Kidney capillary endothelial cell (primary cell): Measurements from ENCODE around the gene ZNHIT1.
"Not testable (repeated sequence)": the region's sequence is repeated elsewhere in the genome, so short reads cannot be mapped to it uniquely, and the experiment has no call there.

Experiments used
- DNase-seq: peaks from one replicate; pipeline ENCODE4 v3.0.0-alpha.2; 2018; ENCODE audit warnings: low spot score

The ZNHIT1 gene

DNA sequence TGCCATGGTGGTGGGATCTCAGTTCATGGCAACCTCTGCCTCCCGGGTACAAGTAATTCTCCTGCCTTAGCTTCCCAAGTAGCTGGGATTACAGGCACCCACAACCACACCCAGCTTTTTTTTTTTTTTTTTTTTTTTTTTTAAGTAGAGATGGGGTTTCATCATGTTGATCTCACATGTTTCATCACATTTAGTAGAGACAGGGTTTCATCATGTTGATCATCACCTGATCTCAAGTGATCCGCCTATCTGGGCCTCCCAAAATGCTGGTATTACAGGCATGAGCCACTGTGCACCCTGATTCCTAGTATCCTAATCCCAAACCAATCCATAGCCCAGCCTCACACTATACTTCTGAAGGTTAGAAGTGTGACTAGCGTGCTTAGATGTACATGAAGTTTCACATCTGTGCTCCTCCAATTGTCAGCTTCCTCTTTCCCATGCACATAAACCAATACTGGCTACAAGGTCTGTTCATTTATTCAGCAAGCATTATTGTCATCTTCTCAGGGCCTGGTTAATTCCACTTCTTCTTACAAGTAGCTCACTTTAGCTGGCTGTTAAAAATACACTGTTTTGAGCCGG lies 31.0 kb upstream of the ZNHIT1 start:
- DNase-seq = no peak

DNA sequence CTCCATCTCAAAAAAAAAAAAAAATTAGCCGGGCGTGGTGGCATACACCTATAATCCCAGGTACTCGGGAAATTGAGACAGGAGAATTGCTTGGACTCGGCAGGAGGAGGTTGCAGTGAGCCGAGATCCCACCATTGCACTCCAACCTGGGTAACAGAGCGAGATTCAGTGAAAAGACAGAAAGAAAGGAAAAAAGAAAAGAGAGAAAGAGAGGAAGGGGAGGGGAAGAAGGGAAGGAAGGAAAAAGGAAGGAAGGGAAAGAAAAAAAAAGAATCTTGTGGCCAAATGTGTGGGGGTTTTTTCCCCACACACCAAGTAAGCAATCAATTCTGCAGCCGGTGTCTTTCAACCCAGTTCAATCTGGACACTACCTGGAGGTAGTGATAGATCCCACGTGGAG lies 28.9 kb upstream of the ZNHIT1 start:
- no peak for DNase-seq

DNA sequence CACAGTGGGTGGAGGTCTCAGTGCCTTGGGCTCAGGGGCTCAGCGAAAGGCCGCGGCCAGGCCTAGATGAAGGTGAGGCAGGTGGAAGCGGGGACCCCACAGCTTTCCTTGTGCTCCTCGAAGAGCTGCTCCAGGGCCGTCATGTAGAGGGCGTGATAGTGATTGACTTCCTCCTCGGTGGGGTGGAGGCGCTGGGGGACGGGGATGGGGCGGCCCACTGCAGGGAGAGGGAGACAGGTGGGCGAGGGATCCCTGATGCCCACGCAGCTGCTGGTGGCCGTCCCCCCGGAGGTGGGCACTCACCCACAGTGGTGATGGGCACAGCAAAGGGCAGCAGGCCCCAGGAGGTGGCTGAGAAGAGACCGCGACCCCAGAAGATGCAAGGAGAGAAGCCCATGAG lies 22.1 kb upstream of the ZNHIT1 start:
- no peak for DNase-seq

DNA sequence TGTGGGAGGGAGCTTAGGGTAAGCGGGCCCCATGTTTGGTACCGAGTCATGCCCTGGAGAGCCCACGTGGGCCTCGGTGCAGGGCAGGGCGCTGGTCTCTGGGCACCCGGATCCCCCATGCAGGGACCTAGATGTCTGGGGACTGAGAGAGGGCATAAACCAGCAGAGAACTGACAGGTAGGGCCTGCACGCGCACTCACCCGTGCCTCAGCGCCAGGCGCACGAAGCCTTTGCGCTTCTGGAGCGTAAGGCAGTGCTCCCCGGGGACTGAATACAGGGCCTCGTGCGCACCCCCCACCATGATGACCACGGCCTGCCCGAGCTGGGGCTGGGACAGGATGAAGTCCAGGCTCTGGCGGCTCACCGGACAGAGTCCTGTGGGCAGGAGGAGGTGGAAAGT lies 20.0 kb upstream of the ZNHIT1 start:
- no peak for DNase-seq

DNA sequence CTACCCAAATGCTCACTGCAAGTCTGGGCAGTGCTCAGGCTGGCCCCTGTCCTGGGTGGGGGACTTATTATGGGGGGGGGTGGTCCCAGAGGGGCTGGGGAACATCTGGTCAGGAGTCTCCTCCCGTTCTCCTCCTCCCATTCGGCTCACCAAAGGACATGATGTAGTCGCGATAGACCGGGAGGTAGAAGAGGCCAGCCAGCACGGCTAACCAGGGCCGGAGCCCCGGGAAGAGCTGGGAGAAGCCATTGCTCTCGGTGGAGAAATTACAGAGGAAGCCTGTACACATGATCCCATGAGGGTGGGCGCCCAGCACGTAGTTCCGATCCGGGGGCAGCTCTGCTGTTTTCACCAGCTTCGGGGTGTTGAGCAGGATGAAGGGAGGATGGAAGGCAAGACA lies 19.5 kb upstream of the ZNHIT1 start:
- DNase-seq = no peak

DNA sequence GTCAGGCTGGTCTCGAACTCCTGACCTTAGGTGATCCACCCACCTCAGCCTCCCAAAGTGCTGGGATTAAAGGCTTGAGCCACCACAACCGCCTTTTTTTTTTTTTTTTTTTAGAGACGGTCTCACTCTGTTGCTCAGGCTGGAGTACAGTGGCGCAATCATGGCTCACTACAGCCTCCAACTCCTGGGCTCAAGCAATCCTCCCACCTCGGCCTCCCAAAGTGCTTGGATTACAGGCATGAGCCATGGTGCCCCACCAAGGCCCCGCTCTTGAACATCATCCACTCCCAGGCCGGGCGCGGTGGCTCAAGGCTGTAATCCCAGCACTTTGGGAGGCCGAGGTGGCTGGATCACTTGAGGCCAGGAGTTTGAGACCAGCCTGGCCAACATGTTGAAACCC lies 18.4 kb upstream of the ZNHIT1 start:
- not testable (repeated sequence) for DNase-seq

DNA sequence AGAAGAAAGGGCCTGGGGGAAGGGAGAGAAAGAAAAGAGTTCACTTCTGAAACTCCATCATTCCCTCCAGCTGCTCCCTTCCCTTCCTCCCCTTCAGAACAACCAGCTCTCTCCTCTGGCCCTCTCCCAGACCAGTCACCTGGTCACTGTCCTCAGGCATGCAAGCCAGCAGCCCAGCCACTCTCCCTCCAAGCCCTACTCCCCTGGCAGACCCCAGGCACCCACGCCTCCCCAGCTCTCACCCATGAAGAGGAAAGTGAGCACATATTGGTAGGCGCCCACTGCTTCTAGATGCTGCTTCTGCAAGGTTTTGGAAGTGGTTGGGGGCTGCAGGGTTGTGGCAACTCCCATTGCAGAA lies 17.5 kb upstream of the ZNHIT1 start:
- DNase-seq = no peak

DNA sequence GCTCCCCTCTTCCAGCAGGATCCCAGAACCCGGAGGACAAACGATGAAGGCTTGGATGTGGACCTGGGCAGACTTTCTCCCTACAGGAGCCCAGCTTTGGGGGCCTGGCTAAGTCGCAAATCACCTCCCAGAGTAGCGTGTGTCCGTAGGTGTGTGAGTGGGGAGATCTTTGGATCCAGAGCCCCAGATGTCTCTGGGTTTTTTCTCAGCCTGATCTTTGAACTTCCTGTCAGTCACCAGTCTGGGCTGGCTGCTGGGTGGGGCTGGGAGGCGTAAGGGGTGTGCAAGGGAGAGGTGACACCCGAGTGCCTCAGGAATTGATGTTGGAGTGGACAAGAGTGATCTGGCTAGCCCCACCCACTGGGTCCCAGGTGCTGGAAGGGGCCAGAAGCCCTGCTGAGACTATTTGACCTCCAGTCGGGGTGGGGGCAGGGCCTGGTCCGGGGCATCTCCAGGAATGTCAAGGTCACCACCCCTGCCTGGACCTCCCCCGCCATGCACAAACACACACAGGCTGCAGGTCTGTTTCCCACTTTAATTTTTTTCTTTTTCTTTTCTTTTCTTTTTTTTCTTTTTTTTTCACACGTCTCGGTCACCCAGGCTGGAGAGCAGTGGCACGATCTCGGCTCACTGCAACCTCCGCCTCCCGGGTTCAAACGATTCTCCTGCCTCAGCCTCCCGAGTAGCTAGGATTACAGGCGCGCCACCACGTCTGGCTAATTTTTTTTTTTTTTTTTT lies 16.9 kb upstream of the ZNHIT1 start, which contains the start of gene MOGAT3:
TSS of gene MOGAT3 (minus strand) at position 175 of the 738 bp plus-strand sequence. CDS start 182 bp downstream, outside the sequence.
- no peak for DNase-seq

DNA sequence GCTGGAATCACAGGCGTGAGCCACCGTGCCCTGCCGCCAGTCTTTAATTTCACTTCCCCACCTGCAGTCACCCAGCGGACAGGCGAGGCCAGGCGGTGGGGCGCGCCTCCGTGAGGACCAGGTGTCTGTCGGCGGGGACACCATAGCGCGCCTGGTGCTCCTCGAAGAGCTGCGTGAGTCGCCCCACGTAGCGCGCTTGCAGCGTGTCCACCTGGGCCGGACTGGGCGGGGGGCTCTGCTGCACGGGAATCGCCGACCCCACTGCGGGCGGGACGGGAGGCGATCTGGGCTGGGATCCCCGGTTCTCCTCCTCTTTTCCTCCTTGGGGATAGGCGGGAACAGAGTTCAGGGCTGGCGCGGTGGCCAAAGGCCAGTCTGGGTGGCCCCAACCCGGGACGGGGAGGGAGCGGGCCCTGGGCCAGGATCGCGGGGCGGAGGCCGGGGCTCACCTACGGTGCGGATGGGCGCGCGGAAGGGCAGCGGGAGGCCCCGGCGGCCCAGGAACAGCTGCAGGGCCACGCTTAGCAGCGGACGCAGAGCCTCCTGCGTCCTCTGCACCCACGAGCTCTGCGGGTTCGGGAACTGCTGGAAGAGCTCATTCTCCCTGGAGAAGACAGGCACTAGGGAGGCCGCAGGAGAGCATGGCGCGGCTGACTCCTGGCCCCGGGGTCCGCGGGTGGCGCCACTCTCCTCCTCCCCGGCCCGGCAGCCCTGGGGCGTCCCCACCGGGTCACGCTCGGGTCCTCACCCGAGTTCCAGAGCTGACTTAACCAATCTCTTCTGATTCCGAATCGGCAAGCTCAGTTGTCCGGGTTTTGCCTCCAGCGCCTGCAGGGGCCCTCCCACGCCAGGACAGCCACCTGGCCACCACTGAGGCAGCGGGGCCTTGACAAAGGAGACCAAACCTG lies 16.0 kb upstream of the ZNHIT1 start:
- no peak for DNase-seq

DNA sequence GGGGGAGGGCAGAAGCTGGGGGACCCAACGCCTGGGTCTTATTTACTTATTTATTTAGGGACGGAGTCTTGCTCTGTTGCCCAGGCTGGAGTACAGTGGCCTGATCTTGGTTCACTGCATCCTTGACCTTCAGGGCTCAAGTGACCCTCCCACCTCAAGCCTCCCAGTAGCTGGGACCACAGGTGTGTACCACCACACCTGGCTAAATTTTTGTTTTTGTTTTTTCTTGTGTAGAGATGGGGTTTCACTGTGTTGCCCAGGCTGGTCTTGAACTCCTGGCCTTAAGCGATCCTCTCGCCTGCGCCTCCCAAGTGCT lies 15.4 kb upstream of the ZNHIT1 start:
- no peak for DNase-seq

DNA sequence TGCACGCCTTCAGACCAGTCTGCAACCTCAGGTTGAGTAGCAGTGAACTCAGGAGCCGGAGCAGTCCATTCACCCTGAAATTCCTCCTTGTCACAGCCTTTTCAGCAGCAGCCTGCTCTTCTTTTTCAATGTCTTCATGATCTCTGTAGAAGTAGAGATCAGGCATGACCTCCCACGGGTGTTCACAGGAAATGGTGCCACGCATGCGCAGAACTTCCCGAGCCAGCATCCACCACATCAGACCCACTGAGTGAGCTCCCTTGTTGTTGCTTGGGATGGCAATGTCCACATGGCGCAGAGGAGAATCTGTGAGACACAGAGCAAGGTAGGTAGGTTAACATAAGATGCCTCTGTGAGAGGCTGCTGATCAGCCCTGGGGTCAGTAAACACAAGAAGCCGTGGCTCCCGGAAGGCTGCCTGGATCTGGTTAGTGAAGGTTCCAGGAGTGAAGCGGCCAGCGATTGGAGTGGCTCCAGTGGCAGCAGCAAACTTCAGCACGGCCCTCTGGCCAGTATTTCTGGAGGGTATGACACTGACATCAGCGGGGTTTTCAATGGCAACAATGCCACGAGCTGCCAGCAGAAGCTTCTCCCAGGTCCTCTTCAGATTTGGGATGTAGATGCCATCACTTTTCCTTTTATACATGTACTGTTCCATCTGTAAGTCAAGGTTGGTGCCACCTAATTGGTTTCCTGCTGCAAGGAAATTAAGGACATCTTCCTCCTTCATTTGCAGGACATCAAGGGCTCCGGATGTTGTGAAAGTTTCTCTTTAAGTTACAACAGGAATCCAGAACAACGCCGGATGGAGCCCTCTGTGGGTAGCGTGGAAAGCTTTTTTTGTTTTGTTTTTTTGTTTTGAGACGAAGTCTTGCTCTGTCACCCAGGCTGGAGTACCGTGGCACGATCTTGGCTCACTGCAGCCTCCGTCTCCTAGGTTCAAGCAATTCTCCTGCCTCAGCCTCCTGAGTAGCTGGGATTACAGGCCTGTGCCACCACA lies 13.9 kb upstream of the ZNHIT1 start:
- DNase-seq = not testable (repeated sequence)

DNA sequence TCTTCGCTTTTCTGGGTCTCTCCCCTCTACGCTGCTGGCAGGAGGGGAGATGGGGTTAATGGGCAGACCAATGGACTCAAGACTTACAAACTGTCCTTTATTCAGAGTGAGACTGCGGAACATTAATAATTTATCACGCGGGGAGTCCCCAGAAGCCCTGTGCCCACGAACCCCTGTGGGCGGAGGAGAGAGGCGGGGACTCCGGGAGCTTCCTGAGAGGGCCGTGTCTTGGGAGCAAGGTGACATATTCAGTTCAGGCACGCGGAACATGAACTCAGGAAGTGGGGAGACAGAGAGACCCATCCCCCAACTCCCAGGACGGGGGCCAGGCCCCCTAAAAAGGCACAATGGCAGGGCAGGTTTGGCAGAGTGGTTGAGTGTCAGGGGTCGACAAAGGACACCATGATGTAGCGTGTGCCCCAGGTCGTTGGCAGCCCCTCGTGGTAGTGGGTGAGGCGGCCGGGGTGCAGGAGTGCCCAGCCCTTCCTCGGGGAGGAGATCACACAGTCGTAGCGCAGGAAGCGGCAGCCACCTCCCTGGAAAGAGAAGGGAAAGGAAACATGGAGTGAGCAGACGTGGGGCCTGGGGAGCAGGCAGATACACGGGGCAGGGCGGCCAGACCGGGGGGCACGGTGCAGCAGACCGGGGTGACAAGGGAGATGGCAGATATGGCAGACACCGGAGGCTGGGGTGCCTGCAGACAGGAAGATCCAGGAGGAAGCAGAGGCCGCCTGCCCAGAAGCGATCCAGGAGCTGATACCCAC lies 11.9 kb upstream of the ZNHIT1 start:
- DNase-seq = no peak

DNA sequence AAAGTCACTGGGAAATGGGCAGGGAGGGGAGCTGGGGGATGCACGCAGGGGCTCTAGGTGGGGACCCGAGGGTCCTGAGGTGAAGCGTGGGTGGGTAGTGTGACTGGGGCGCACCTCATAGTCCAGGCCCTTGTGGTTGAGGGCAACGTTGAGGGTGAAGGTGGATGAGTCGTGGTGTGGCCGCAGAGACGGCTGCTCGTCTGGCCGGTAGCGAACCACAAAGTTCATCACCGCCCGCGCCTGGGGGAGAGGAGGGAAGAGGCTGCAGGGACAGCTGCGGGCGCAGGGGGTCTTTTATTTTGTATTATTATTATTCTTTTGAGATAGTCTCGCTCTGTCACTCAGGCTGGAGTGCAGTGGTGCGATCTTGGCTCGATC lies 11.3 kb upstream of the ZNHIT1 start:
- no peak for DNase-seq

DNA sequence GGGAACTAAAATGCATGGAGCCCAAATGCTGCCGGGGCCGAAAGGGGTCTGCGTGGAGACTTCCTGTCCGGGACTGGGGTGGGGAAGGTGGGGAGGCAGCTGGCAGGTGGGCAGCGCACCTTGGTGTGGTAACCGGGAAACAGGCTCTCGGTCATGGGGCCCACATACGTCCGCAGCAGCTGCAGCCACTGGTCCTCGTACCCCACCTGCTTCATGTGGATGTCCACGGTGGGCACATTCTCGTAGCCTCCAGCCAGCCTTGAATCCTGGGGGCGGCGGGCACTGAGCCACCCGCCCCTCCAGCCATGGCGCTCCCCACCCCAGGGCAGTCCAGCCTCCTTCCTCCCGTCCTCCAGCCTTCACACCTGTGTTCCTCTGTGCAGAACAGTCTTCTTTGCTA lies 10.5 kb upstream of the ZNHIT1 start:
- no peak for DNase-seq

DNA sequence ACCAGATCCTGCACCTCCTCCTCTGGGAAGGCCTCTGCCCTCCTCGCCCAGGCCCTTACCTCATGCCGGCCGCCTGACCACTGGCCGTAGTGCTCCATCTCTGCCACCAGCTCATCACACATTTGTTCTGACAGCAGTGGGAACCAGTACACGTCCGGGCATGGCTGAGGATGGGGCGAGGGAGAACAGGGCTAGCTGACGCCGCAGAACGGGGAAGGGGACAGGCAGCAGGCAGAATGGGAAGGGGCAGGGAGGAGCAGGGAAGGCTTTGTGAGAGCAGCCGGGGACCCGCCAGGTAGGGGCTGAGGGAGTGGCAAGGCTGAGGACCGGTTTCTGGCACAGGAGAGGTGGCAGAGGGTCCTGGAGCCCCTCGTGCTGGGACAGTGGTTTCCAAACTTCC lies 9.2 kb upstream of the ZNHIT1 start:
- no peak for DNase-seq

DNA sequence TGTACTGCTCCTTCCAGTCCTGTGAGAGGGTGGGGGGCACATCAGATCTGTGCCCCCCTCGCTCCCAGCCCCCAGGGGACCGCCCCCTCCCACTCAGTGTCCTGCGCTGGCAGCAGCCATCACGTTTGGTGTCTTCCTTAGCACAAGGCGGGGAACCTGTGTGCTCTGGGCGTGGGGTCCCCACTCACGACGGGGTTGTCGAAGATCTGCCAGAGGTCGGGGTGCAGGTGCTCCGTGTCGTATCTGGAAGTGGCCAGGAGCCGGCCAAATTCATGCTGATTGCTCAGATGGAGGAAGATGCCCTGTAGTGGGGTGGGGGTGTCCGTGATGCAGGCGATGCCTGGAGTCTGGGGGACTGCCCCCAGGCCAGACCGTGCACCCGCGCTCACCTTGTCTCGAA lies 7.8 kb upstream of the ZNHIT1 start:
- DNase-seq = no peak

DNA sequence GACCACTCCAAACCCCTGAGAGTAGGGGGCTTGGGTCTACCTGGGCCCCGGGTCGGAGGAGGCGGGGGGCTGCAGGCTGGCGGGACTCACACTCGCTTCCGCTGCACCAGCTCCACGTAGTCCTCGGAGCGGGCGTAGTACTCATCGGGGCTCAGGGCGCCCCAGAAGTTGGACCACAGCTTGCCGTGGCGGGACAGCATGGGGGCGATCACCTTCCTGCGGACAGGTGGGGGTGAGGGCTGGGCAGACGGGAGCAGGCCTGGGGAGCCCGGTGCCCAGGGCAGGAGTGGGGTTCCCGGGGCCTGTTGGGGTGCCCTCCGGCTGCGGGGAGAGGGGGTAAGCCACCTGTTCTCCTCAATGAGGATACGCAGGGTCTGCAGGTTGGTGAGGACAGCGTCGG lies 6.5 kb upstream of the ZNHIT1 start:
- no peak for DNase-seq

DNA sequence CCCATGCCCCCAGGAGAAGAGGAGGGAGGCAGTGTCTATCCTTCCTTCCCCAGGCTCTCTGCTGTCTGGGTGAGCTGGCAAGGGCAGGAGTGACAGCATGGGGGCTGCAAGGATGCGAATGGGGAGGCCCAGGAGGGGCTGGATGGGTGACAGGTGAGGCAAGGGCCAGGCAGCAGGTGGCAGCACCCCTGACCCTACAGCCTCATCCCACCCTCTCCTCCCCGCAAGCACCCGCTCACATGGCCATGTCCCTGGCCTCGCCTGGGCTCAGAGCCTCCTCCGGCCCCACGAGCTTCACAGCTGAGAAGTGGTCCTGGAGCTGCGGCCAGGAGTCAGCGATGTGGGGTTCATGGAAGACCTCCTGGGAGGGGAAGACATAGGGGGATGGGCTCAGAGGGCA lies 6.0 kb upstream of the ZNHIT1 start:
- no peak for DNase-seq

DNA sequence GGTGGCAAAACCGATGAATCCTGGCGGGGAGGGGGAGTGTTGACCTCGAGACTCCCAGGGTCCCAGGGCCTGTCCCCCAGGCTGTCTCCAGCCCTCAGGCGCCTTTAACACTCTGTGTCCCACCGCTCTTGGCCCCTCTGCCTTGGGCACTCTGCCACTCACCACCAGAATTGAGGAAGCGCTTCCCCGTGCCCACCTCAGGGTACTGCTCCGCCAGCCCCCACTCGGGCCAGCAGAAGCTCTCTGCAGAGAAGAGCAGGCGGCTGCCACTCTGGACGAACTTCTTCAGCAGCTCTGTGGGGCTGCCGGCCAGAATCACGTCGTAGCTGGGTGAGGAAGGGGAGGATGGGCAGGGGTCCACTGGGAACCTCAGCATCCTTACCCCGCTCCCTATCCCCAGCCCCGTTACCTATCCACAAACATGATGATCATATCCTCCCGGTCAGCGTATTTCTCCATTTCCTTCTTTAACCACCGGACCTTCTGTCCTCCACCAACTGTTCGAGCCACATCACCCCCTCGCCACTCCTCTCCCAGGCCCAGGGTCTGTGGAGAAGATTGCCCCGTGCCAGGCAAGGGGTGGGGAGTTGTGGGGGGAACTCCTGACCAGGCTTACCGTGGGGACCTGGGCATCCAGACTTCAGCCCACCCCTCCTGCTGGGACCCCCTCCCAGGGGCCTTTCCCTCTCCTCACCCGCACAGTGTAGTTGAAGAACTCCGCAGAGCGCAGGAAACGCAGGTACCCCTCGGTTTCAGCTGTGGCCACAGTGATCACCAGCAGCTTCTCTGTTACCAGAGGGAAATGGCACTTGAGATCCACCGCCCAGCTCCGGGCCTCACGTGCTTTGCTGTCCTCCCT lies 1.7 kb upstream of the ZNHIT1 start:
- no peak for DNase-seq

DNA sequence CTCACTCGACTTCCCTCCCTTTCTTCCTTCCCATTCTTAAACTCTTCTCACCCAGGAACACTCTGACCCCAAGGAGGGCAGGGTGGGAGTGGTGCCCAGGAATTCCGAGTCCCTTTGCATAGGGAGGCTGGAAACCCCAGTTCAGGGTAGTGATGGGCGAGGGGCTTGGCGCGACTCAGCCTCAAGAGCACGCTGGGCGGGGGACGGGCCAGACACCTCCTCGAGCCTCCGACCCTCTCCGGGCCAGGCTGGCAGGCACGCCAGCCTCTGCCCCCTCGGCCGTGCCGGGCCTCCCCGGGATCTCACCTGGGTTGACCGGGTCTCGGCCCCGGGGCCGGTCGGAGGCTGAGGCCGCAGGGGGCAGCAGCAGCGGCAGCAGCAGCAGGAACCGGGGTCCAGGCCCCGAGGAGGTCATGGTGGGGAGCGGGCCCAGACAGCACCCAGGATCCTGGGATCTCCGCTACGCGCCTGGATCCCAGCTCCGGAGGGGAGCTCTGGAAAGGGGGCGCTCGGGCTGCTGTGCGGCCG lies 1.0 kb upstream of the ZNHIT1 start:
- DNase-seq = no peak
